ENCODE measurements around the gene WDR48. TPM values are rescaled to one million over a fixed set of nuclear protein-coding genes. Genes with fewer than 3 reads are reported as not detected.
A peak's percentile ranks its signal among the peaks of the same experiment; 100 is the strongest.

The WDR48 gene
- total and polyA plus RNA-seq, 9 of the 15 experiments (the other 6 are each of a cell fraction or from before 2014, with no cell fraction given): 26.6 to 70.6 (median 48.0) TPM

- TF ChIP-seq CLOCK (CRISPR knock-in tag; IDR thresholded peaks at IDR 0.05; ENCODE audit: borderline replicate concordance) (no peak), PTBP1 (IDR thresholded peaks at IDR 0.05; ENCODE audit: low read depth, low read length) (no peak), UBTF (IDR thresholded peaks at IDR 0.05; ENCODE audit: borderline replicate concordance in 1 of 2, low read depth in 2 of 2, low read length in 2 of 2) (no peak), HDAC1 (IDR thresholded peaks at IDR 0.05) (peak in 1 of 2 experiments; percentile 95; a peak in 2 of 4 replicates), SMAD1 (IDR thresholded peaks at IDR 0.05; ENCODE audit: low read depth, low read length, partially characterized antibody) (peak; percentile 73), ZBTB34 (CRISPR knock-in tag; IDR thresholded peaks at IDR 0.05) (no peak), SAFB (IDR thresholded peaks at IDR 0.05; ENCODE audit: borderline replicate concordance, low read depth, low read length) (no peak), CEBPG (CRISPR knock-in tag; IDR thresholded peaks at IDR 0.05) (peak; percentile 59), CEBPG (tag; conservative IDR thresholded peaks at IDR 0.05 in 1 of 2, IDR thresholded peaks at IDR 0.05 in 1 of 2) (no peak; a peak in 1 of 4 replicates)
- TF ChIP-seq, protein P1, sequence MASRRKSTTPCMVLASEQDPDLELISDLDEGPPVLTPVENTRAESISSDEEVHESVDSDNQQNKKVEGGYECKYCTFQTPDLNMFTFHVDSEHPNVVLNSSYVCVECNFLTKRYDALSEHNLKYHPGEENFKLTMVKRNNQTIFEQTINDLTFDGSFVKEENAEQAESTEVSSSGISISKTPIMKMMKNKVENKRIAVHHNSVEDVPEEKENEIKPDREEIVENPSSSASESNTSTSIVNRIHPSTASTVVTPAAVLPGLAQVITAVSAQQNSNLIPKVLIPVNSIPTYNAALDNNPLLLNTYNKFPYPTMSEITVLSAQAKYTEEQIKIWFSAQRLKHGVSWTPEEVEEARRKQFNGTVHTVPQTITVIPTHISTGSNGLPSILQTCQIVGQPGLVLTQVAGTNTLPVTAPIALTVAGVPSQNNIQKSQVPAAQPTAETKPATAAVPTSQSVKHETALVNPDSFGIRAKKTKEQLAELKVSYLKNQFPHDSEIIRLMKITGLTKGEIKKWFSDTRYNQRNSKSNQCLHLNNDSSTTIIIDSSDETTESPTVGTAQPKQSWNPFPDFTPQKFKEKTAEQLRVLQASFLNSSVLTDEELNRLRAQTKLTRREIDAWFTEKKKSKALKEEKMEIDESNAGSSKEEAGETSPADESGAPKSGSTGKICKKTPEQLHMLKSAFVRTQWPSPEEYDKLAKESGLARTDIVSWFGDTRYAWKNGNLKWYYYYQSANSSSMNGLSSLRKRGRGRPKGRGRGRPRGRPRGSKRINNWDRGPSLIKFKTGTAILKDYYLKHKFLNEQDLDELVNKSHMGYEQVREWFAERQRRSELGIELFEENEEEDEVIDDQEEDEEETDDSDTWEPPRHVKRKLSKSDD (conservative IDR thresholded peaks at IDR 0.05; ENCODE audit: low read length): no peak
- TF ChIP-seq, protein P2, sequence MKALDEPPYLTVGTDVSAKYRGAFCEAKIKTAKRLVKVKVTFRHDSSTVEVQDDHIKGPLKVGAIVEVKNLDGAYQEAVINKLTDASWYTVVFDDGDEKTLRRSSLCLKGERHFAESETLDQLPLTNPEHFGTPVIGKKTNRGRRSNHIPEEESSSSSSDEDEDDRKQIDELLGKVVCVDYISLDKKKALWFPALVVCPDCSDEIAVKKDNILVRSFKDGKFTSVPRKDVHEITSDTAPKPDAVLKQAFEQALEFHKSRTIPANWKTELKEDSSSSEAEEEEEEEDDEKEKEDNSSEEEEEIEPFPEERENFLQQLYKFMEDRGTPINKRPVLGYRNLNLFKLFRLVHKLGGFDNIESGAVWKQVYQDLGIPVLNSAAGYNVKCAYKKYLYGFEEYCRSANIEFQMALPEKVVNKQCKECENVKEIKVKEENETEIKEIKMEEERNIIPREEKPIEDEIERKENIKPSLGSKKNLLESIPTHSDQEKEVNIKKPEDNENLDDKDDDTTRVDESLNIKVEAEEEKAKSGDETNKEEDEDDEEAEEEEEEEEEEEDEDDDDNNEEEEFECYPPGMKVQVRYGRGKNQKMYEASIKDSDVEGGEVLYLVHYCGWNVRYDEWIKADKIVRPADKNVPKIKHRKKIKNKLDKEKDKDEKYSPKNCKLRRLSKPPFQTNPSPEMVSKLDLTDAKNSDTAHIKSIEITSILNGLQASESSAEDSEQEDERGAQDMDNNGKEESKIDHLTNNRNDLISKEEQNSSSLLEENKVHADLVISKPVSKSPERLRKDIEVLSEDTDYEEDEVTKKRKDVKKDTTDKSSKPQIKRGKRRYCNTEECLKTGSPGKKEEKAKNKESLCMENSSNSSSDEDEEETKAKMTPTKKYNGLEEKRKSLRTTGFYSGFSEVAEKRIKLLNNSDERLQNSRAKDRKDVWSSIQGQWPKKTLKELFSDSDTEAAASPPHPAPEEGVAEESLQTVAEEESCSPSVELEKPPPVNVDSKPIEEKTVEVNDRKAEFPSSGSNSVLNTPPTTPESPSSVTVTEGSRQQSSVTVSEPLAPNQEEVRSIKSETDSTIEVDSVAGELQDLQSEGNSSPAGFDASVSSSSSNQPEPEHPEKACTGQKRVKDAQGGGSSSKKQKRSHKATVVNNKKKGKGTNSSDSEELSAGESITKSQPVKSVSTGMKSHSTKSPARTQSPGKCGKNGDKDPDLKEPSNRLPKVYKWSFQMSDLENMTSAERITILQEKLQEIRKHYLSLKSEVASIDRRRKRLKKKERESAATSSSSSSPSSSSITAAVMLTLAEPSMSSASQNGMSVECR (CRISPR knock-in tag; IDR thresholded peaks at IDR 0.05): peak; percentile 84; the same call in 1 of the 2 replicates
These were observed at the start of gene WDR48, which contains the start of gene SCN11A (continued) for GRCh38 chr3:39051649-39052561.
